ENCODE results near the gene ASAP2.

The ASAP2 gene

GRCh38 chr2:9423922-9424272, 217.3 kb downstream of the ASAP2 start:
- H3K27me3 ChIP-seq (ENCODE audit: control insufficient read depth, insufficient read depth, low read length): peaks cover 7% of the 10 kb centered on the region; the same call in 1 of the 2 replicates
- peak overlapping the region; percentile 92 for H3K9ac ChIP-seq (ENCODE audit: low read depth, low read length)
- peak overlapping the region; percentile 96 for H3K27ac ChIP-seq (ENCODE audit: low read depth, low read length)
- no peaks in the 10 kb centered on the region for H3K9me3 ChIP-seq (ENCODE audit: control insufficient read depth, insufficient read depth, low read length)
- peak overlapping the region; percentile 99 for H3K4me3 ChIP-seq (ENCODE audit: low read depth, low read length)
- H3K36me3 ChIP-seq (ENCODE audit: control insufficient read depth, insufficient read depth, low read length): peaks cover 7% of the 10 kb centered on the region
- H3K4me1 ChIP-seq (ENCODE audit: control insufficient read depth, insufficient read depth, low read length): peaks cover 14% of the 10 kb centered on the region

- H3K9me3 ChIP-seq (ENCODE audit: control insufficient read depth, insufficient read depth, low read length): no peaks in the 10 kb centered on the region
- H3K27ac ChIP-seq (ENCODE audit: low read depth, low read length): no peak overlapping the region
- H3K4me3 ChIP-seq (ENCODE audit: low read depth, low read length): peak overlapping the region; percentile 99
- peaks cover 7% of the 10 kb centered on the region; the same call in 1 of the 2 replicates for H3K27me3 ChIP-seq (ENCODE audit: control insufficient read depth, insufficient read depth, low read length)
- peaks cover 14% of the 10 kb centered on the region for H3K4me1 ChIP-seq (ENCODE audit: control insufficient read depth, insufficient read depth, low read length)
- peak overlapping the region; percentile 92 for H3K9ac ChIP-seq (ENCODE audit: low read depth, low read length)
- peaks cover 14% of the 10 kb centered on the region for H3K36me3 ChIP-seq (ENCODE audit: control insufficient read depth, insufficient read depth, low read length)
These were observed 218.0 kb downstream of the ASAP2 start for GRCh38 chr2:9424447-9425164.

- no peak overlapping the region for H3K4me3 ChIP-seq (ENCODE audit: low read depth, low read length)
- H3K4me1 ChIP-seq (ENCODE audit: control insufficient read depth, insufficient read depth, low read length): peaks cover 8% of the 10 kb centered on the region
- peaks cover 59% of the 10 kb centered on the region for H3K36me3 ChIP-seq (ENCODE audit: control insufficient read depth, insufficient read depth, low read length)
- no peaks in the 10 kb centered on the region for H3K9me3 ChIP-seq (ENCODE audit: control insufficient read depth, insufficient read depth, low read length)
- no peak overlapping the region for H3K27ac ChIP-seq (ENCODE audit: low read depth, low read length)
- H3K9ac ChIP-seq (ENCODE audit: low read depth, low read length): no peak overlapping the region
- no peaks in the 10 kb centered on the region for H3K27me3 ChIP-seq (ENCODE audit: control insufficient read depth, insufficient read depth, low read length)
These were observed 222.5 kb downstream of the ASAP2 start for GRCh38 chr2:9428965-9429577.

GRCh38 chr2:9430316-9431293, 224.0 kb downstream of the ASAP2 start:
- Histone ChIP-seq H3K27me3 (ENCODE audit: control insufficient read depth, insufficient read depth, low read length) (no peaks in the 10 kb centered on the region), H3K9ac (ENCODE audit: low read depth, low read length) (no peak overlapping the region), H3K27ac (ENCODE audit: low read depth, low read length) (no peak overlapping the region), H3K36me3 (ENCODE audit: control insufficient read depth, insufficient read depth, low read length) (peaks cover 72% of the 10 kb centered on the region), H3K4me3 (ENCODE audit: low read depth, low read length) (no peak overlapping the region), H3K4me1 (ENCODE audit: control insufficient read depth, insufficient read depth, low read length) (no peaks in the 10 kb centered on the region), H3K9me3 (ENCODE audit: control insufficient read depth, insufficient read depth, low read length) (no peaks in the 10 kb centered on the region)

GRCh38 chr2:9434489-9434888, 227.9 kb downstream of the ASAP2 start:
- Histone ChIP-seq H3K36me3 (ENCODE audit: control insufficient read depth, insufficient read depth, low read length) (peaks cover 93% of the 10 kb centered on the region), H3K9ac (ENCODE audit: low read depth, low read length) (no peak overlapping the region), H3K9me3 (ENCODE audit: control insufficient read depth, insufficient read depth, low read length) (no peaks in the 10 kb centered on the region), H3K27me3 (ENCODE audit: control insufficient read depth, insufficient read depth, low read length) (no peaks in the 10 kb centered on the region), H3K27ac (ENCODE audit: low read depth, low read length) (no peak overlapping the region), H3K4me3 (ENCODE audit: low read depth, low read length) (no peak overlapping the region), H3K4me1 (ENCODE audit: control insufficient read depth, insufficient read depth, low read length) (no peaks in the 10 kb centered on the region)

GRCh38 chr2:9439536-9439935, 232.9 kb downstream of the ASAP2 start:
- Histone ChIP-seq H3K9me3 (ENCODE audit: control insufficient read depth, insufficient read depth, low read length) (no peaks in the 10 kb centered on the region), H3K9ac (ENCODE audit: low read depth, low read length) (no peak overlapping the region), H3K27me3 (ENCODE audit: control insufficient read depth, insufficient read depth, low read length) (no peaks in the 10 kb centered on the region), H3K4me1 (ENCODE audit: control insufficient read depth, insufficient read depth, low read length) (no peaks in the 10 kb centered on the region), H3K4me3 (ENCODE audit: low read depth, low read length) (no peak overlapping the region), H3K36me3 (ENCODE audit: control insufficient read depth, insufficient read depth, low read length) (peaks cover 89% of the 10 kb centered on the region), H3K27ac (ENCODE audit: low read depth, low read length) (no peak overlapping the region)

- H3K27me3 ChIP-seq (ENCODE audit: control insufficient read depth, insufficient read depth, low read length): no peaks in the 10 kb centered on the region
- H3K9ac ChIP-seq (ENCODE audit: low read depth, low read length): no peak overlapping the region
- H3K27ac ChIP-seq (ENCODE audit: low read depth, low read length): no peak overlapping the region
- no peak overlapping the region for H3K4me3 ChIP-seq (ENCODE audit: low read depth, low read length)
- no peaks in the 10 kb centered on the region for H3K9me3 ChIP-seq (ENCODE audit: control insufficient read depth, insufficient read depth, low read length)
- H3K4me1 ChIP-seq (ENCODE audit: control insufficient read depth, insufficient read depth, low read length): no peaks in the 10 kb centered on the region
- H3K36me3 ChIP-seq (ENCODE audit: control insufficient read depth, insufficient read depth, low read length): peaks cover 88% of the 10 kb centered on the region
These were observed 233.6 kb downstream of the ASAP2 start for GRCh38 chr2:9440058-9440727.

GRCh38 chr2:9441556-9441955, 234.9 kb downstream of the ASAP2 start:
- H3K4me3 ChIP-seq (ENCODE audit: low read depth, low read length): no peak overlapping the region
- H3K9me3 ChIP-seq (ENCODE audit: control insufficient read depth, insufficient read depth, low read length): no peaks in the 10 kb centered on the region
- no peaks in the 10 kb centered on the region for H3K27me3 ChIP-seq (ENCODE audit: control insufficient read depth, insufficient read depth, low read length)
- no peak overlapping the region for H3K9ac ChIP-seq (ENCODE audit: low read depth, low read length)
- H3K27ac ChIP-seq (ENCODE audit: low read depth, low read length): no peak overlapping the region
- H3K4me1 ChIP-seq (ENCODE audit: control insufficient read depth, insufficient read depth, low read length): no peaks in the 10 kb centered on the region
- peaks cover 90% of the 10 kb centered on the region for H3K36me3 ChIP-seq (ENCODE audit: control insufficient read depth, insufficient read depth, low read length)

GRCh38 chr2:9443526-9443925, 236.9 kb downstream of the ASAP2 start:
- Histone ChIP-seq H3K36me3 (ENCODE audit: control insufficient read depth, insufficient read depth, low read length) (peaks cover 90% of the 10 kb centered on the region), H3K9ac (ENCODE audit: low read depth, low read length) (no peak overlapping the region), H3K4me3 (ENCODE audit: low read depth, low read length) (no peak overlapping the region), H3K27me3 (ENCODE audit: control insufficient read depth, insufficient read depth, low read length) (no peaks in the 10 kb centered on the region), H3K27ac (ENCODE audit: low read depth, low read length) (no peak overlapping the region), H3K9me3 (ENCODE audit: control insufficient read depth, insufficient read depth, low read length) (no peaks in the 10 kb centered on the region), H3K4me1 (ENCODE audit: control insufficient read depth, insufficient read depth, low read length) (no peaks in the 10 kb centered on the region)

GRCh38 chr2:9445089-9445488, 238.5 kb downstream of the ASAP2 start:
- no peak overlapping the region for H3K27ac ChIP-seq (ENCODE audit: low read depth, low read length)
- no peak overlapping the region for H3K9ac ChIP-seq (ENCODE audit: low read depth, low read length)
- no peaks in the 10 kb centered on the region for H3K9me3 ChIP-seq (ENCODE audit: control insufficient read depth, insufficient read depth, low read length)
- H3K27me3 ChIP-seq (ENCODE audit: control insufficient read depth, insufficient read depth, low read length): no peaks in the 10 kb centered on the region
- no peaks in the 10 kb centered on the region for H3K4me1 ChIP-seq (ENCODE audit: control insufficient read depth, insufficient read depth, low read length)
- no peak overlapping the region for H3K4me3 ChIP-seq (ENCODE audit: low read depth, low read length)
- peaks cover 91% of the 10 kb centered on the region for H3K36me3 ChIP-seq (ENCODE audit: control insufficient read depth, insufficient read depth, low read length)
